HepG2 (cell line): ENCODE measurements around the gene TRIM37. TPM values are rescaled to one million over a fixed set of nuclear protein-coding genes. Genes with fewer than 3 reads are reported as not detected.

ENCODE experiments used
- ARID5B ChIP-seq: IDR thresholded peaks from 2 replicates; pipeline ENCODE4 v1.4.0; 2020; ENCODE audit warnings: mild to moderate bottlenecking, missing genetic modification reagents
- CEBPB ChIP-seq: IDR thresholded peaks from 2 replicates; pipeline ENCODE4 v1.6.1; 2011; ENCODE audit warnings: low read depth, low read length, improper control_type of control experiment, borderline replicate concordance
- HES4 ChIP-seq: sonication (generic); formaldehyde crosslinking; IDR thresholded peaks from 2 replicates; pipeline ENCODE4 v1.9.0; 2021; ENCODE audit warnings: mild to moderate bottlenecking, missing genetic modification reagents, borderline replicate concordance
- KIAA2018 ChIP-seq: sonication (generic); formaldehyde crosslinking; IDR thresholded peaks from 2 replicates; pipeline ENCODE4 v1.5.0; 2020; ENCODE audit warnings: mild to moderate bottlenecking, missing genetic modification reagents, borderline replicate concordance
- MAFF ChIP-seq: IDR thresholded peaks from 2 replicates; pipeline ENCODE4 v1.6.1; 2011; ENCODE audit warnings: low read depth, low read length, improper control_type of control experiment
- NR0B2 ChIP-seq: sonication (generic); formaldehyde crosslinking; IDR thresholded peaks from 2 replicates; pipeline ENCODE4 v1.4.0; 2020; ENCODE audit warnings: mild to moderate bottlenecking, missing genetic modification reagents
- NR3C1 ChIP-seq: sonication (generic); formaldehyde crosslinking; IDR thresholded peaks from 2 replicates; pipeline ENCODE4 v1.4.0; 2020; ENCODE audit warnings: missing genetic modification reagents
- TSC22D2 ChIP-seq: sonication (generic); formaldehyde crosslinking; IDR thresholded peaks from 2 replicates; pipeline ENCODE4 v1.5.1; 2020; ENCODE audit warnings: missing genetic modification reagents, mild to moderate bottlenecking, borderline replicate concordance
- ZNF646 ChIP-seq: sonication (generic); formaldehyde crosslinking; IDR thresholded peaks from 2 replicates; pipeline ENCODE4 v1.9.0; 2021; ENCODE audit warnings: mild to moderate bottlenecking, missing genetic modification reagents
- polyA plus RNA-seq, 8 experiments: library from polyadenylated mRNA; depleted of rRNA in 3 of 8; stranded (reverse) in 7 of 8; unstranded in 1 of 8; fragments of >200 nt; fragmentation: Illumina TruSeq in 4 of 8; extraction: Trizol in 4 of 8; gene quantifications; 2 replicates each; pipeline versions ENCODE4 v1.2.1 to v1.2.3, GENCODE V29; 2011 to 2016; ENCODE audit warnings: low read depth in 4 of 8, missing spikeins in 1 of 8, mixed read lengths in 1 of 8; ENCODE audit not compliant: insufficient read depth in 1 of 8
- total RNA-seq, 5 experiments: library from RNA; depleted of rRNA; stranded (reverse); fragments of >200 nt; fragmentation: Illumina TruSeq; extraction: Trizol; gene quantifications; 2 replicates each; pipeline ENCODE4 v1.2.3, GENCODE V29; 2016; ENCODE audit warnings: low read depth in 1 of 5

TRIM37 gene
- total and polyA plus RNA-seq, 2 of the 13 experiments (the other 11 are each of a cell fraction or from before 2014, with no cell fraction given) = 12.4 to 39.1 TPM

GRCh38 chr17:59062509-59062908 lies 44.2 kb downstream of the TRIM37 start (continued):
- TF ChIP-seq CEBPB = peak; percentile 54; the same call in 1 of the 2 replicates
- TF ChIP-seq TSC22D2 = no peak
- no peak for TF ChIP-seq MAFF
- no peak for TF ChIP-seq NR3C1
- no peak for TF ChIP-seq HES4 (CRISPR knock-in tag)
- no peak for TF ChIP-seq NR0B2
- no peak for TF ChIP-seq ZNF646
- 0 out of 2 replicates have a peak, but pooled peaks have one; percentile 18 for TF ChIP-seq ARID5B (CRISPR knock-in tag)
- TF ChIP-seq KIAA2018 (CRISPR knock-in tag) = no peak
